Nephron progenitor cell (in vitro differentiated cells): ENCODE results near the gene DNAH10.
A peak's percentile ranks its signal among the peaks of the same experiment; 100 is the strongest.

ENCODE experiments used
- DNase-seq: peaks from one replicate; pipeline ENCODE4 v3.0.0; 2021
- H3K27ac Mint-ChIP-seq: 2 replicates; pipeline ENCODE4 v1.8.0; 2021; ENCODE audit warnings: mild to moderate bottlenecking, moderate library complexity, mixed read lengths
- H3K27me3 Mint-ChIP-seq: 2 replicates; pipeline ENCODE4 v1.8.0; 2021; ENCODE audit warnings: mild to moderate bottlenecking, low read depth, mixed read lengths; ENCODE audit not compliant: poor library complexity
- H3K36me3 Mint-ChIP-seq: 2 replicates; pipeline ENCODE4 v1.8.0; 2021; ENCODE audit warnings: low read depth, mixed read lengths
- H3K4me1 Mint-ChIP-seq: 2 replicates; pipeline ENCODE4 v1.8.0; 2021; ENCODE audit warnings: mixed read lengths
- H3K4me3 Mint-ChIP-seq: 2 replicates; pipeline ENCODE4 v1.8.0; 2021; ENCODE audit warnings: mild to moderate bottlenecking, moderate library complexity, mixed read lengths
- H3K9me3 Mint-ChIP-seq: 2 replicates; pipeline ENCODE4 v1.8.0; 2021; ENCODE audit warnings: mild to moderate bottlenecking, moderate library complexity, mixed read lengths
- CTCF ChIP-seq: fragments of 200-600 bp; sonication (generic); IDR thresholded peaks from 2 replicates; pipeline ENCODE4 v1.5.0; 2021; ENCODE audit warnings: antibody characterized with exemption

DNAH10 gene

DNA sequence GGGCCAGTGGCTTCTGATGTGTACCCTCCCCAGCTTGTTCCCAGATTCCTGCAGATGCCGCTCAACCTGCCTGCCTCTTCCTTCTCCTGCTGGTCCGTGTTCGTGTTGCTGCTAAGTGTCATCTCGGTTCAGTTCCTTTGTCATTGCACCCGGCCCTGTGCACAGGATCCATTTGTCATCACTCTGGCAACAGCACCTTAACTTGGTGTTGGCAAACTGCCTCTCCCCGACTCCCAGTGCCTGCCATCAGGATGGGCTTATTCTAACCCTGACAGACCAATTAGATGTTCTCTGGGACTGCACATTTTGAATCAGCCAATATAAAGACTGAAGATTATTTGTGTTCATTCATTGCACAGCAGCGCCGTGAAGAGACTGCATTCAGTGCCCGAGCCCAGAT lies 137.3 kb downstream of the DNAH10 start:
- peaks cover 9% of the 10 kb centered on the region for H3K27me3 Mint-ChIP-seq
- no peak overlapping the region for H3K27ac Mint-ChIP-seq
- H3K9me3 Mint-ChIP-seq, result peaks cover 14% of the 10 kb centered on the region
- H3K36me3 Mint-ChIP-seq, result no peaks in the 10 kb centered on the region
- no peak overlapping the region for H3K4me3 Mint-ChIP-seq
- peaks cover 43% of the 10 kb centered on the region for H3K4me1 Mint-ChIP-seq
- no peak for TF ChIP-seq CTCF
- DNase-seq, result no peak

DNA sequence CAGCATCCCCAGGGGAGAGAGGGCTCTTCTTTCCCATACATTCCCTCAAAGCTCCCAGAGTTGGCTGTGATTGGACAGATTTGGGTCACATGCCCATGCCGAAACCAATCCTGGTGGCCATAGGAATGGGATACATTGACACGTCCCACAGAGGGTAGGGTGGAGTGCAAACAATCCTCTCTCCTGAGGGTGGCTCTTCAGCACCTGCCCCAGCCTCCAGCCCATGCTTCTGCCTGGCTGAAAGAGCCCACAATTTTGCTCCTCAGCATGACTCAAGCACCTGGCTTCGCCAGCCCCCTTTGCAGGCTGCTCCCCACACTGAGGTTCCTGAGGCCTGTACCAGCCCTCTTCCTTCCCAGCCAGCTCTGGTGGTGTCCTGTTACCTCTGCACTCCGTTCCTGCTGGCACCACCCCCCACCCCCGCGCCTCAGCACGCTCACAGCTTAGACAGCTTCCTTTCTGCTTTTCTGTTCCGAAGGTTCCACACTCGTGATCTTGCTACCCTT lies 138.8 kb downstream of the DNAH10 start:
- peaks cover 14% of the 10 kb centered on the region for H3K9me3 Mint-ChIP-seq
- DNase-seq, result peak; percentile 63
- H3K27me3 Mint-ChIP-seq, result peaks cover 9% of the 10 kb centered on the region
- no peaks in the 10 kb centered on the region for H3K36me3 Mint-ChIP-seq
- TF ChIP-seq CTCF, result no peak
- peak overlapping the region; percentile 74 for H3K4me3 Mint-ChIP-seq
- H3K4me1 Mint-ChIP-seq, result peaks cover 57% of the 10 kb centered on the region
- H3K27ac Mint-ChIP-seq, result peak overlapping the region; percentile 73

GRCh38 chr12:123902821-123903220 lies 140.7 kb downstream of the DNAH10 start:
- Mint-ChIP-seq H3K27me3 (peaks cover 4% of the 10 kb centered on the region), H3K4me1 (peaks cover 70% of the 10 kb centered on the region), H3K36me3 (no peaks in the 10 kb centered on the region), H3K9me3 (peaks cover 14% of the 10 kb centered on the region), H3K27ac (no peak overlapping the region), H3K4me3 (no peak overlapping the region)
- DNase-seq, result no peak
- TF ChIP-seq CTCF, result no peak

- Mint-ChIP-seq H3K4me1 (peaks cover 77% of the 10 kb centered on the region), H3K36me3 (no peaks in the 10 kb centered on the region), H3K27me3 (peaks cover 4% of the 10 kb centered on the region), H3K4me3 (no peak overlapping the region), H3K9me3 (peaks cover 14% of the 10 kb centered on the region), H3K27ac (no peak overlapping the region)
- DNase-seq, result no peak
- TF ChIP-seq CTCF, result no peak
These were observed 141.4 kb downstream of the DNAH10 start for GRCh38 chr12:123903301-123904065.

DNA sequence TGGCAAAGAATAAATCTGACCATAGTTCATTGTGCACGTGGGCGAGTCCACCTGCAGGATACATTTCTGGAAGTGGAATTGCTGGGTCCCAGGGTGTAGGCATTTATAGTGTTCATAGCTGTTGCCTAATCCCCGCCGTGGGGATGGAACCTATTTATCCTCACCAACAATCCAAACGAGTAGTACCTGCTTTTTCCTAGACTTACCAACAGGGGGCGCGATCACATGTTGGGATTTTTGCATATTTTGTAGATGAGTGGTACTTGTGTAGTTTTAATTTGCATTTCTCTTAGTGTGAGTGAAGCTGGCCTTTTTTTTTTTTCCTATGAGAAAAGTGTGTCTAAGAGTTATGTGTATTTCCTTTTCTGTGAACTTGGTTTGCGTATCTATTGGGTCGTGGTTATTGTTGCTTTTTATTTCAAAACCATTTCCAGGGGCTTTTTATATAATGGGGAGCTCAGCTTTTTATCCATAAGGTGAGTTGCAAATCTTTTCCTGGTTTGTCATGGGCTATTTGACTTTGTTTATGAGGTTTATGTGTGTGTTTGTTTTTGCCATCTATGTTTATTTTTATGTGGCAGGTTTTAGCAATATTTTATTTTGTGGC lies 143.3 kb downstream of the DNAH10 start:
- H3K27ac Mint-ChIP-seq, result peak overlapping the region; percentile 36
- peaks cover 92% of the 10 kb centered on the region for H3K4me1 Mint-ChIP-seq
- H3K27me3 Mint-ChIP-seq, result peaks cover 4% of the 10 kb centered on the region
- H3K4me3 Mint-ChIP-seq, result no peak overlapping the region
- TF ChIP-seq CTCF, result peak; percentile 57
- DNase-seq, result peak; percentile 34
- H3K36me3 Mint-ChIP-seq, result no peaks in the 10 kb centered on the region
- H3K9me3 Mint-ChIP-seq, result peaks cover 9% of the 10 kb centered on the region
